GM21423 (cell line): Measurements from ENCODE around the gene MTCL1.
"Not testable (repeated sequence)": the region's sequence is repeated elsewhere in the genome, so short reads cannot be mapped to it uniquely, and the experiment has no call there.

ENCODE experiments used
- ATAC-seq: cut with Tn5 transposase; IDR thresholded peaks from one replicate; pipeline ENCODE4 v1.9.1; 2021; ENCODE audit warnings: mild to moderate bottlenecking, moderate library complexity; ENCODE audit not compliant: unreplicated experiment

The MTCL1 gene

DNA sequence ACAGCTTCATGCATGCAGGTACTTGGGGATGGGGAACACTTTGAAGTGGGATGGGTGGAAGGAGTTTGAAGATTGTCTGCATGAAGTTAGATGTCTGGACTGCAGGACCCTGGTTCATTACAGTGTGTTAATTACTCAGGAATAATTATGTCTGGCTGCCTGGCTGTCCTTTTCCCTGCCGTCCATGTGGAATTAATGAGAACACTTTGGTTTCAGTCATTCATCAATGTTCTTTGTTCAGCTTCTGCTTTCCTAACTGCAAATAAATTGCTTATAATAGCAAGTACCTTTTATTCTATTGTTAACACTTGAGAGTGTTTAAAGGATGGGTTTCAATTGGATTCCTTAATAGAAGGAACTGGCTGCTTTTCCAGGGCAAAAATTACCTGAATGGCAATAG lies 35.8 kb downstream of the MTCL1 start:
- no peak for ATAC-seq

DNA sequence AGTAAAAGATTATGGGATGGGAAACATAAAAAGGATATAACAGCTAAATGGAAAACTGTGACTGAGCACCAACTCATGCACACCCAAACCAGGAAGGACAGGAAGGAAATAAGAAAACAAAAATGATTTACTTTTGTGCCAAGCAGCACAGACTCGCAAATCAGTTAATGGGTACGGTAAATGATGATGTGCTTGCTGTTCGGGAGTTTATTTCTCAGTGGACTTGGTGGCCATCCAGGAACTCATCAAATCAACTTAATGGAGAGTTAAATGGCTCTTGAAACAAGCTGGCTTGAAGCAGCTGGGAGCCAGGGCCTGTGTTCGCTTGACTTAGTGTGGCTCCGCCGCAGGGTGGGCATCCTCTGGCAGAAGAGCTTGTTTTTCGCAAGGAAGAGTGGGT lies 36.2 kb downstream of the MTCL1 start:
- ATAC-seq, result no peak

DNA sequence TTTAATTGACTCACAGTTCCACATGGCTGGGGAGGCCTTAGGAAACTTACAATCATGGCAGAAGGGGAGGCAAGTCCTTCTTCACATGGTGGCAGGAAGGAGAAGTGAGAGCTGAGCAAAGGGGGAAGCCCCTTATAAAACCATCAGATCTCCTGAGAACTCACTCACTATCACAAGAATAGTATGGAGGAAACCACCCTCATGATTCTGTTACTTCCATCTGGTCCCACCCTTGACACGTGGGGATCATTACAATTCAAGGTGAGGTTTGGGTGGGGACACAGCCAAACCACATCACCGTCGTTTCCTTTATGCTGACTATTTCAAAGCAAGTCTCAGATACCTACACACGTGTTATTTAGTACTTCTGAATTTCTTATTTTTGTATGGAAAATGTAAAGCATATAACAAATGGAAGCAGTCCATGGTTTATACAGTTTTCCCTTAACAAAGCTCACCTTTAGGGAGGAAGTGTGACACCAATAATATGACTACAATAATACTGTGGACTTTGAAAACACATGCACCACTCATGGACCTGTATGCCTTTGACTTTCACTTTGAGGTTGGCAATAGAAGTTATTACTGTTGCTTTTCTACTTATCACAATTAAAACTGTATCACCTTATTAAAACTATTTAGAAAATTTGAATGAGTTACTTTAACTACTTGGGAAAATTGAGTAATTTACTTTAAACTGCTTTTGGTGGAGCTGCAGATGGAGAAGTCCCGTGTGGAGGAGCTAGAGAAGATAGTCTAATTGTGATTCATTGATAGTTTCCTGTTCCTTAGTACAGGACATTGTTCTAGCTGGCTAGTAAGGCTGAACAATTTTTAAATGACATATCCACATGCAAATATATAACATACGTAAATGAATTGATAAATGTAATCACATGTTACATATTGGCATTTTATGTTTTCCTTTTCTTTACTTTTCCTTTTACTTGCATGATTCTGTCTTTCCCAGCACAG lies 37.3 kb downstream of the MTCL1 start:
- no peak for ATAC-seq

DNA sequence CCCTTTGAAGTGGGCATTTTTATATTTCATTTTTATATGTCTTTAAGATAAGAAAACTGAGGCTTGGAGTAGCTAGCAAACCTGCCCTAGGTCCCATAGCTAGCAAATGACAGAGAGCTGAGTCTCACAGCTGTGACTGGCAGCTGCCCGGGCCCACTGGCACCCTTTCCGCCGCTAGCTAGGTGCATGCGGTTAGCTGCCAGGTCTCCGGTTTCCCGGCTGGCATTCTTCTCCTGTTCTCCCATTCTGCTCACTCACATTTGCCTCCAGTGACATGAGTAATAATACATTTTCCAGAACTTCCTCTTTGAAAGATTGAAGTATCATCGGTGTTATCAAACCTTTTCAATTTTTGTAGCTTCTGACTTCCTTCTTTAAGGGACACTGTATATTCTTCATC lies 38.7 kb downstream of the MTCL1 start:
- ATAC-seq, result no peak

DNA sequence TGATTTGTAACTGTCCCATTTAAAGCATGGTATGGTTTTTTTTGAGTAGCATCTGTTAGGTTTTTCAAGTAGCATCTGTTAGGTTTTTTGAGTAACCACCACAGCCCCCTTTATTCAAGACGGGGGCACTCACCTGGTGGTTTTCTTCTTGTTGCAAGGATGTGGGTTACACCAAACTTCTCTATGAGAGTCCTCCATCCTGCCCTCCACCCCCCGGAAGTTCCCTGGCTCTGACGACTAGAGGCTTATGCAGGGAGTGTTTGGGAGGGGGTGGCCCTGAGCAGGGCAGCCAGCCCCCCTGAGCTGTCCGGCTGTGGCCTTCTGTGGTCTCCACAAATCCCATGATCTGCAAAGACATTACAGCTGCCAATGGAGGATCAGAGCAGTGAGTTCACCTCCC lies 39.3 kb downstream of the MTCL1 start:
- ATAC-seq, result no peak

DNA sequence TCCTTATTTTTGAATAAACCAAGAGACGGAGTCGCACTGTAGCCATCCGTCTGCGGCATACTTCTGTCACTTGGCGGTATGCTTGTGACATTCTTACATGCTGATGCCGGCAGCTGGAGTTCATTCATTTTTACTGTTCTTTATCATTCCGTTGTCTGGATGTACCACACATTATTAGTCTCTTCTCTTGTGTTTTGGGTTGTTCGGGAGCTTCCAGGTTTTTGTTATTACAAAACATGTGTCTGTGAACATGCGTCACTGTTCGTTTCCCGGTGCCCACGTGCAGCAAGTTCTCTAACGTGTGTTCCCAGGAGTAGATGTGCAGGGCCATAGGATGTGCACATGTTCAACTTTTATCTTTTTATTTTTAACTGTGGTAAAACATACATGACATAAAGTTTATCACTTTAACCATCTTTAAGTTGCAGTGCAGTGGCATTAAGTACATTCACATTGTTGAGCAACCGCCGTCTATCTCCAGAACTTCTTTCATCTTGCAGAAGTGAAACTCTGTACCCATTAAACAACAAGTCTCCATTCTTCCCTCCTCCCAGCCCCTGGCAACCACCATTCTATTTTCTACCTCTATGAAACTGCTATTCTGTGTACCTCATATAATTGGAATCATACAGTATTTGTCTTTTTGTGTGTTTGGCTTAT lies 40.1 kb downstream of the MTCL1 start:
- ATAC-seq, result no peak

DNA sequence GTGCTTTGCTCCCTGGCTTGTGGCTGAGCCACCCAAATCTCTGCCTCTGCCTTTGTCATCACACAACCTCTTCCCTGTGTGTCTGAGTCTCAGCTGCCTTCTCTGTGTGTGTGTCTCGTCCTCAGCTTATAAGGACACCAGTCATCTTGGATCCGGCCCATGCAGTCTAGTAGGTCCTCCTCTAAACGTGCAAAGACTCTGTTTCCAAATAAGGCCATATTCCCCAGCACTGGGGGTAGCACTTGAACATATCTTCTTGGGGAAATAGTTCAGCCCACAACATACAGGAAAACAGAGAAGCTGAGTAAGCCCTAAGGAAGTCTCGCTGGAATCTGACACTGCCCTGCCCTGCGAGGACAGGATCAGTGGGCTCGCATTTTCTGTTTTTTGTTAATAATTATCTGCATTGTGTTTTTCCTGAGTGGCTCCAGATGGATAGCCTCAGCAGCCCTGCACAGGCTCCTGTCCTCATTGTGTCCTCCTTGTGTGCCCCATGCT lies 42.1 kb downstream of the MTCL1 start:
- no peak for ATAC-seq

DNA sequence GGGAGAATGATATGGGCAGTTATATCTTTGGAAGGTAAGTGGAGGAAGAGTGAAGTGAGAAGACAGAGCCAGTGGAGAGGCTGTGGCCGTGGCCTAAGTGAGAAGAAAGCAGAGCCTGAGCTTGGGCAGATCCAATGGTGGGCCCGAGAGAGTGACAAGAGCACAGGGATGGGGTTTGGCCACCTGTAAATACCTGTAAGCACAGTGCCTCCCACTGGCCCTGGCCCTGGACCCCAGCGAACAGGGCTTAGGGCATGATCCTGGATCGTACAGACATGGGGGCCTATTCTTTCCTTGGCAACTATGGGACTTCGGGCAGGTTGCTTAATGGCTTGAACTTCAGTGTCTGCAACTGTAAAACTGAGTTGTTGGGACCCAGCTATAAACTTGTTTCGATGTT lies 44.1 kb downstream of the MTCL1 start:
- ATAC-seq, result no peak

DNA sequence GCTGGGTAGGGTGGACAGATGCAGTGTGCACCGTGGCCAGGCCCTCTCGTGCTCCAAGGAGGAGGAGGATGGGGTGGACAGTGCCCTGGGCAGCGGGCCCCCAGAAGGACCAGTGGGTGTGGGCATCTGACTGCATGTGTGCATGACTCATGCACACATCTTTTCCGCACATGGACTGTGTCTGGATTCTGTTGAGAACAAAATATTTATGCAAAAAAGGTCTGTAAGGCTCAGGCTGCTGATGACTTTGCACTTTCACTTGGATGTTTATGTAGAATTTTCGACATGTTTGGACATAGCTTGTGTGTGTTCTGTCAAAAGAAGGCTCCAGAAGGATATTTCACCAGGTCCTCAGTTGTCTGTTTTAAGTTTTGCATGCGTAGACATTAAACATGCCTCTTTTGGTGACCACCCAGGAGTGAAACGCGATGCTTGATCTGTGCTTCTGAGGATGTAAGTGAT lies 45.6 kb downstream of the MTCL1 start:
- ATAC-seq, result no peak

DNA sequence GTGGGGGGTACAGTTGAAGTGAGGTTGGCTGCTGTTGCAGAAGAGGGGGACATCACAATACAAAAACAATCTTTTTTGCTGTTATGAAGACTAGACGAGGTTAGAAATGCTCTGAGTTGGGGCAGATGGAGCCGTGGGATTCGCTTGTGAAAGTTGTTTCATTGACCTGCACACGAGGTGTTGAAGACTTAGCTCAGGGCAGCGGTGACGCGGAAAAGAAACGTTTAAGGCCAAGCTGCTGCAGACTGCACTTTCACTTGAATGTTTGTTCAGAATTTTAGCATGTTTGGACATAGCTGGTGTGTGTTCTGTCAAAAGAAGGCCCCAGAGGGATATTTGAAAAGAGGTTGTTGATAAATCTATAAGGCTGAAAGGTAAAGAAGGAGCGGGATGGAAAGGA lies 46.3 kb downstream of the MTCL1 start:
- no peak for ATAC-seq

DNA sequence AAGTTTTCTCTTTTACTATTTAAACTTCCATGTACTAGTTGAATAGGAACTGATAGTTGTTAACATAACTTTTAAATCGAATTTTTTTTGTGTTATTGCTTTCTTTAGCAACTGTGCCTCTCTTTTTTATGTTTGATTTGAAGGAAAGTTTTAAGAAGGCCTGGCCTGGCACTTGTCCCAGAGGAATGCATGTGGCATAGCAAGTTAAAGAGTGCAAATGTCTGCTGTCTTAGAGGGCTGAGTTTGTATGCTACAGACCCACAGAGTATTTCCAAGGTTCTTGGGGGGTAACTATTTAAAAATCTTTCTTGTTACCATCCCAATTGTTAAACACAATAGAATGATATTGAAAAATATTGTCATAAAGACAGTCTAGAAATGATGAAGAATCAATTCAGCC lies 47.0 kb downstream of the MTCL1 start:
- no peak for ATAC-seq

DNA sequence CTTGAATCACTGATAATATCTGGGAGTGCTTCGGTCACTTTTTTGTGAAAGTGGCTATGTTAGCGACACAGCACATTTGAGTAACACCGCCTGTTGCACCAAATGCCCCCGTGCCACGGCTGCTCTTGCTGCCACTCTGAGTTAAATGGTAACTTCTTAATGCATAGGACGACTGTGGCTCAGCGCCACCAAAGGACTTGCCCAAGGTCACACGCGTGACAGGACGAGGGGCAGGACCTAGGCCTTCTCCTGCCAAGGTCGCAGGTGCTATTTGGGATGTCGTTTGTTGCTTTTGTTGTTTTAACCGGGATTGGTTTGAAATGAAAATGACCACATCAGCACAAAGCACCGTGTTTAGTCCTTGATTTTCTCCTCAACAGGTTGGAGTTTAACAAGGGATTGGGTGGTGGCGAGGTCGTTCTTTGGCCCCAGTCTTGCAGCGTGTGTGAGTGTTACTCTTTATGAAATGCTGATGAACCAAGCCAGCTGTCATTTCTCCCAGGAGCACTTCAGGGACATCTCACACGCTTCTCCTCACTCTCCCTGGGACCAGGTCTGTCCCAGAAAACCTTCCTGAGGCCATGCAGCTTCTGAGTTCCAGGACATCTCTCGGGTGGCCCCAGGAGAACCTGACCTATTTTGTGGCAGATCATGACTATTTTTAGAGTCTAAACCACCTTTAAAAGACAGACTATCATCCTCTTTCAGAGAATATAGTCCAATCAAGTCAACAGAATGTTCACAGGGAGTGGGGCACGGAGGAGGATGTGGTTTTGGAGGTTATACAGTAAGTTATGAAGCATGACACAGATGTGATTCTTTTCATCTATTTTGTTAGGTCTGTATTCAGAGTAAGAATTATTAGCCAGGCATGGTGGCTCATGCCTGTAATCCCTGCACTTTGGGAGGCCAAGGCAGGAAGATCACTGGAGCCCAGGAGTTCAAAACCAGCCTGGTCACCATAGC lies 49.9 kb downstream of the MTCL1 start:
- ATAC-seq, result peak; percentile 87

DNA sequence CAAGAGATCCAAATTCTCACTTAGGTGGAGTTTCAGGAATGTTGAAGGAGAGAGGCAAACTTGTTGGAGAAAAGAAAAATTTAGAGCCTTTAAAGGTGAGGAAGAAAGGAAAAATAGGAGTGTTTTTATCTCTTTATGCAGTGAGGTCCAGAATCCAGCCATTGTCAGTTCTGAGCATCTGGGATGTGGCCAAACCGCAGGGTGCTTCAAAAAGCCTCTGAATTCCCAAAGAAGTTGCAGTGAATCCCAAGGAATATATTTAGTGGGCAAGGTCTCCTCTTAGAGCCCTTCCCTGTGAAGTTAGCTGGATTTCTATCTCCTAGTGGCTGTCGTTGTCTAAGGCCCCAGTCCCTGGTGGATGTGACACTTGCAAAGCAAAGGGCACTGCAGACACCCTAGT lies 51.2 kb downstream of the MTCL1 start:
- ATAC-seq, result no peak

DNA sequence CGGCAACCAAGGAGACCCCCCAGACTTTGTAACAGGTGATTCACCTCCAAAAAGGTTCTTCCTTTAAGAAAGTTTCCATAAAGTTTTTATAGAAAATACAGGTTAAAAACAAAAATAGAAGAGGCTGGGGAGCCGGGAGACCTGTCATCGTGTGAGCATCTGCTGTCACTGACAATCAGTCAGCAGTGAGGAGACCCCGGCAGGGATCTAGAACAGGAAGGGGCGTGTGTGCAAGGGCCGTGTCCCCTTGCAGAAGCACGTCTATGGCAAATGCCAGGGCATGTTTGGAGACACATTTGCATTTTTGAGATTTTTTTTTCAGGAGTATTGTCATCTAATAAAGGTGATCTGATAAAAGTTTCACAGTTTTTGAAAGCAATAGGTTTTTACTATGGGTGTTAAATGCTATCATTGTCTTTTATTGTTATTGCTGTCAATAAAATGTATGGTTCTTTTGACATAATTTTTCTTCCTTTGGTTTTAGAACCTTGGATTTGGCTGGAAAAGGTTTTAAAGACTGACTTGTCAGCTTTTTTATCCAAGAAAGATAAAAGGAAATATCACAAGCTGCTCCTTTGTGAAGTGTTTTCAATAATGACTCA lies 52.1 kb downstream of the MTCL1 start:
- no peak for ATAC-seq

DNA sequence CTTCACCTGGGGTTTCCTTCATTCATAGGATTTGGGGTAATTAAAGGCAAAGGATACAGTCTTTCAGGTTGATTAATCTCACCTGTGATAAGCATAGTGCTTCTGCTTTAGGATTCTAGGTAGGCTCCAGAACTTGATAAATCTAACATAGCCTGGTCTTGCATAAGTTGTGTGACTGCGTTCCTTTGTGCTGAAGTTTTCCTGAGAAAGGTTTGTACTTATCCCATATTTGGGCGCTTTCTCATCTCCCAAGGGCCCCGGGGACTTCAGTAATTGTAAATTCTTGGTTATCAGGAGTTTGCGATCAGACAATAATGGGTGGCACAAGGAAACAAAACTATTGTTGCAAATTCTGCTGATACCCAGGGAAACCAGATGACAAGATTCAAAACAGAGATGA lies 53.1 kb downstream of the MTCL1 start:
- ATAC-seq, result no peak

DNA sequence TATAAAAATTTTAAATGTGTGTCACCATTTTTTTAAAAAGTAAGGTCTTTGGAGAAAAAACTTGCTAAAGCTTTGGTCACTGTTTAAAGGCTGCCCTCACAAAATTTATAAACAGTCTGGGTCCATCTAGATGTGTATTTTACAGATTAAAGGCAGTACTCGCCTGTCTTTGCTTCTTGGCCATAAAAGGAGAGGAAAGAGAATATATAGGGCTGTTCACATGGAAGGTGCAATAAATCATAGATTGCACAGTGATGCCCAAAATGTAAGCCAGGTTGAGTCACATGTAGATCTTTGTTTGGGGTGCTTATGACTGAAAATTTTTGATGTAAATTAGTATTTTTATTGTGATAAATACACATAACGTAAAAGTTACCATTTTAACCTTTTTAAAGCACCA lies 55.6 kb downstream of the MTCL1 start:
- no peak for ATAC-seq

DNA sequence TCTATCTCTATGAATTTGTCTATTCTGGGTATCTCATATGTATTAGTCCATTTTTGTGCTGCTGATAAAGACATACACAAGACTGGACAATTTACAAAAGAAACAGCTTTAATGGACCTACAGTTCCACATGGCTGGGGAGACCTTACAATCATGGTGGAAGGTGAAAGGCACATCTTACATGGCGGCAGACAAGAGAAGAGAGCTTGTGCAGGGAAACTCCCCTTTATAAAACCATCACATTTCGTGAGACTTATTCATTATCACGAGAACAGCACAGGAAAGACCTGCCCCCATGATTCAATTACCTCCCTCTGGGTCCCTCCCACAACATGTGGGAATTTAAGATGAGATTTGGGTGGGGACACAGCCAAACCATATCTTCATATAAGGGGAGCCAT lies 56.2 kb downstream of the MTCL1 start:
- not testable (repeated sequence) for ATAC-seq

DNA sequence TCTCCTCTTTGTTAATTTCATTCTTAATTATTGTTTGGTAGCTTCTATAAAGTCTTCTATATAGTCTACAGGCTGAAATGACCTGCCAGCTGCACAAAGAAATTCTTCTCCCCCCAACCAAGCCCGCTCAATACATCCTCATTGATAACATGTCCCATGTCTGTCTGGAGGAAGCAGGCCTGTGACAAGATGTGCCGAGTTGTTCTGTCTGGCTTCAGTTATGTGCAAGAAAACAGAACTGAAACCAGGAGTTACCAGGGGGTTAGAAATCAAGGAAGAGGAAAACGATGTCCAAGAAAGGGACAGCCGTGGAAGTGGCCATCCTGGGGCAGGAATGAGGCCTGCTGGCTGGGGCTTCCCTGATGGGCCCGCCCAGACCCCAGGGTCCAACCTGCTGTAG lies 57.6 kb downstream of the MTCL1 start:
- no peak for ATAC-seq

DNA sequence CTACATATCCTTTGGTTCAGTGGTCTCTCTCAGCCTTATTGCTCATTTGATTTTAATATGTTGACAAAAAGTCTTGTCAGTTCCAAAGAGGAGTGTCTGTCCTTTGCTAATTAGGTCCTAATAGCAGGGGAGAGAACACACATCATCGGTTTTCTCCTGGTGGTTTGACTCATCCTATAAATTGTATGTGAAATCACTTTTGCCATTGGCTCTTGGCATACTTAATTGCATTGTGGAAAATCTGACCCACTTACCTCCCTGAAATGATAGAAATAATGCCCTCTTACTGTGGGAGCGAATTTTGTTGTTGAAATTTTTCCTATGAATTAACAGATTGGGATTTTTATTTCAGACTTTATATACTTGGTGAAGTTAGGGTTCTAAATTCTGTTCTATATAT lies 58.3 kb downstream of the MTCL1 start:
- ATAC-seq, result no peak

DNA sequence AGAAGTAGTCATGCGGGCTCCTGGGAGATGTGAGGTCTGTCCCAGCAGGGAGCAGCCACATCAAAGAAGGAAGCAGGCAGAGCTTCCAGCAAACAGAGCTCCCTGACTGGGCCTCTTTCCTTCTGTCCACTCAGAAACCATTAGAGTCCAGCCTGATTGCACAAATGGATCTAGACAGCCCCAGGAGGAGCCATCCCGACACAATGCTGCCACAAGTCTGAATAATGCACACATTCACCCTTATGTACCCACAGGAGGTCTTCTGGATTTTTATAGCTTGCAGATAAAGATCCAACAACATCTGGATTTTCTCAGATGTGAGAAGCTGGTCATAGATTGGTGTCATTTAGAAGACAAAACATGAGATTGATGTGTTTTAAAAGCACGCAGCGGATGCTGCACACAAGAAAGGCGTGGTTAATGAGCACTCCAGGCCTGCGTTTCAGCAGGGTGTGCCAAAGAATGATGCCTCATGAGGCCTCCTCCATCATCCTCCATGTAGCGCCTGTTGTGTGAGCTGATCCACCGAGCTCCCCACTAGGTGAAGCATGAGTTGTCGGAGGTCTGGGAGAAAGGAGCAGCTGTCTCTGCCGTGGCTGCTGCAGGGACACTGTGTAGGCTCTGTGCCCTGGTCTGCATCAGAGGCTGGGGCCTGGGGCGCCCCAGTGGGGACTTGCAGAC lies 60.6 kb downstream of the MTCL1 start:
- no peak for ATAC-seq
